ENCODE results near the gene GANAB.

GRCh38 chr11:62688491-62688890 is 42.1 kb upstream of the GANAB start:
- TF ChIP-seq AFF4 (CRISPR knock-in tag; IDR thresholded peaks at IDR 0.05): no peak
- TF ChIP-seq HINFP (CRISPR knock-in tag; IDR thresholded peaks at IDR 0.05; ENCODE audit: low read depth): no peak
- TF ChIP-seq ZNF143 (CRISPR knock-in tag; IDR thresholded peaks at IDR 0.05): no peak
- no peak for TF ChIP-seq MAZ (IDR thresholded peaks at IDR 0.05; ENCODE audit: borderline replicate concordance, low read depth, low read length)
- TF ChIP-seq MAZ (CRISPR knock-in tag; IDR thresholded peaks at IDR 0.05; ENCODE audit: low read depth): no peak
- no peak for TF ChIP-seq SMARCE1 (IDR thresholded peaks at IDR 0.05; ENCODE audit: borderline replicate concordance)
- no peak for TF ChIP-seq GABPA (IDR thresholded peaks at IDR 0.05; ENCODE audit: low read depth, low read length)
- TF ChIP-seq GABPA (CRISPR knock-in tag; IDR thresholded peaks at IDR 0.05; ENCODE audit: low read depth): no peak
- TF ChIP-seq SALL2 (CRISPR knock-in tag; IDR thresholded peaks at IDR 0.05): no peak
- TF ChIP-seq TARDBP (CRISPR knock-in tag; IDR thresholded peaks at IDR 0.05): no peak
- no peak for TF ChIP-seq FOXJ3 (CRISPR knock-in tag; IDR thresholded peaks at IDR 0.05; ENCODE audit: borderline replicate concordance)
- TF ChIP-seq, protein P1, sequence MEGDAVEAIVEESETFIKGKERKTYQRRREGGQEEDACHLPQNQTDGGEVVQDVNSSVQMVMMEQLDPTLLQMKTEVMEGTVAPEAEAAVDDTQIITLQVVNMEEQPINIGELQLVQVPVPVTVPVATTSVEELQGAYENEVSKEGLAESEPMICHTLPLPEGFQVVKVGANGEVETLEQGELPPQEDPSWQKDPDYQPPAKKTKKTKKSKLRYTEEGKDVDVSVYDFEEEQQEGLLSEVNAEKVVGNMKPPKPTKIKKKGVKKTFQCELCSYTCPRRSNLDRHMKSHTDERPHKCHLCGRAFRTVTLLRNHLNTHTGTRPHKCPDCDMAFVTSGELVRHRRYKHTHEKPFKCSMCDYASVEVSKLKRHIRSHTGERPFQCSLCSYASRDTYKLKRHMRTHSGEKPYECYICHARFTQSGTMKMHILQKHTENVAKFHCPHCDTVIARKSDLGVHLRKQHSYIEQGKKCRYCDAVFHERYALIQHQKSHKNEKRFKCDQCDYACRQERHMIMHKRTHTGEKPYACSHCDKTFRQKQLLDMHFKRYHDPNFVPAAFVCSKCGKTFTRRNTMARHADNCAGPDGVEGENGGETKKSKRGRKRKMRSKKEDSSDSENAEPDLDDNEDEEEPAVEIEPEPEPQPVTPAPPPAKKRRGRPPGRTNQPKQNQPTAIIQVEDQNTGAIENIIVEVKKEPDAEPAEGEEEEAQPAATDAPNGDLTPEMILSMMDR (CRISPR knock-in tag; IDR thresholded peaks at IDR 0.05): no peak
- TF ChIP-seq TAF1 (CRISPR knock-in tag; IDR thresholded peaks at IDR 0.05): no peak
- TF ChIP-seq FOSL2 (CRISPR knock-in tag; IDR thresholded peaks at IDR 0.05): no peak
- TF ChIP-seq NFYB (CRISPR knock-in tag; IDR thresholded peaks at IDR 0.05): no peak
- TF ChIP-seq BCLAF1 (IDR thresholded peaks at IDR 0.05): no peak
